ENCODE measurements around the gene BHLHE40. TPM values are rescaled to one million over a fixed set of nuclear protein-coding genes. Genes with fewer than 3 reads are reported as not detected.

Gene BHLHE40
- total RNA-seq, 2 donors from 2014 or later, result 25.2 to 66.0 TPM

GRCh38 chr3:4947028-4947427 is 32.2 kb upstream of the BHLHE40 start:
- no peak for DNase-seq
- no peaks in the 10 kb centered on the region for H3K4me1 ChIP-seq
- no peak overlapping the region for H3K27ac ChIP-seq
- H3K27me3 ChIP-seq, result no peaks in the 10 kb centered on the region
- no peak for TF ChIP-seq CTCF (IDR thresholded peaks at IDR 0.05)
- H3K4me3 ChIP-seq, result no peak overlapping the region
- H3K9ac ChIP-seq (ENCODE audit: low read depth in 2 of 2, low read length in 2 of 2), result no peak overlapping the region
- no peaks in the 10 kb centered on the region for H3K9me3 ChIP-seq
- no peaks in the 10 kb centered on the region for H3K36me3 ChIP-seq
- intact Hi-C loops (cut with DNase I), result no loop called here

- no peak for DNase-seq
- no peak for TF ChIP-seq CTCF (IDR thresholded peaks at IDR 0.05)
- intact Hi-C loops (cut with DNase I), result no loop called here
- no peak overlapping the region for H3K9ac ChIP-seq (ENCODE audit: low read depth in 2 of 2, low read length in 2 of 2)
- no peak overlapping the region for H3K27ac ChIP-seq
- H3K27me3 ChIP-seq, result no peaks in the 10 kb centered on the region
- no peak overlapping the region for H3K4me3 ChIP-seq
- no peaks in the 10 kb centered on the region for H3K9me3 ChIP-seq
- no peaks in the 10 kb centered on the region for H3K4me1 ChIP-seq
- H3K36me3 ChIP-seq, result no peaks in the 10 kb centered on the region
Measured at GRCh38 chr3:4948395-4948794, 30.8 kb upstream of the BHLHE40 start.

GRCh38 chr3:4949004-4949403 is 30.2 kb upstream of the BHLHE40 start:
- no peak for TF ChIP-seq CTCF (IDR thresholded peaks at IDR 0.05)

GRCh38 chr3:4949659-4950058 is 29.6 kb upstream of the BHLHE40 start:
- no peak for DNase-seq
- H3K9ac ChIP-seq (ENCODE audit: low read depth in 2 of 2, low read length in 2 of 2), result no peak overlapping the region
- H3K4me3 ChIP-seq, result no peak overlapping the region
- H3K9me3 ChIP-seq, result no peaks in the 10 kb centered on the region
- no peaks in the 10 kb centered on the region for H3K36me3 ChIP-seq
- no peaks in the 10 kb centered on the region for H3K27me3 ChIP-seq
- H3K4me1 ChIP-seq, result no peaks in the 10 kb centered on the region
- no peak overlapping the region for H3K27ac ChIP-seq
- no peak for TF ChIP-seq CTCF (IDR thresholded peaks at IDR 0.05)
- intact Hi-C loops (cut with DNase I), result no loop called here

More at GRCh38 chr3:4949004-4949403, 30.2 kb upstream of the BHLHE40 start:
- Histone ChIP-seq H3K4me1 (no peaks in the 10 kb centered on the region), H3K27ac (no peak overlapping the region), H3K36me3 (no peaks in the 10 kb centered on the region), H3K9ac (ENCODE audit: low read depth in 2 of 2, low read length in 2 of 2) (no peak overlapping the region), H3K4me3 (no peak overlapping the region), H3K9me3 (no peaks in the 10 kb centered on the region), H3K27me3 (no peaks in the 10 kb centered on the region)
- no peak for DNase-seq
- intact Hi-C loops (cut with DNase I), result no loop called here

- Histone ChIP-seq H3K9ac (ENCODE audit: low read depth in 2 of 2, low read length in 2 of 2) (no peak overlapping the region), H3K27me3 (no peaks in the 10 kb centered on the region), H3K4me1 (no peaks in the 10 kb centered on the region), H3K36me3 (no peaks in the 10 kb centered on the region), H3K27ac (no peak overlapping the region), H3K9me3 (no peaks in the 10 kb centered on the region), H3K4me3 (no peak overlapping the region)
- TF ChIP-seq CTCF (IDR thresholded peaks at IDR 0.05), result no peak
- intact Hi-C loops (cut with DNase I), result no loop called here
- DNase-seq, result no peak
Measured at GRCh38 chr3:4950351-4950784, 28.9 kb upstream of the BHLHE40 start.

- Histone ChIP-seq H3K9me3 (no peaks in the 10 kb centered on the region), H3K27ac (no peak overlapping the region), H3K9ac (ENCODE audit: low read depth in 2 of 2, low read length in 2 of 2) (no peak overlapping the region), H3K4me1 (no peaks in the 10 kb centered on the region), H3K27me3 (no peaks in the 10 kb centered on the region), H3K4me3 (no peak overlapping the region), H3K36me3 (no peaks in the 10 kb centered on the region)
- no peak for TF ChIP-seq CTCF (IDR thresholded peaks at IDR 0.05)
- intact Hi-C loops (cut with DNase I), result no loop called here
- no peak for DNase-seq
Measured at GRCh38 chr3:4950948-4951347, 28.3 kb upstream of the BHLHE40 start.
